Measurements from ENCODE around the gene RGL1.

RGL1 gene

GRCh38 chr1:183882335-183883167 lies 77.6 kb downstream of the RGL1 start:
- H3K4me2 ChIP-seq (ENCODE audit: low read depth, low read length), result no peak overlapping the region
- H3K27me3 ChIP-seq (replicated peaks; ENCODE audit: insufficient read depth, low read length), result no peaks in the 10 kb centered on the region
- no peaks in the 10 kb centered on the region for H3K9me3 ChIP-seq (replicated peaks; ENCODE audit: insufficient read depth, low read length)
- H3K27ac ChIP-seq (ENCODE audit: low read length), result no peak overlapping the region
- no peak overlapping the region for H2AFZ ChIP-seq (ENCODE audit: low read length)
- H3K9ac ChIP-seq (ENCODE audit: low read length), result no peak overlapping the region
- no peaks in the 10 kb centered on the region for H4K20me1 ChIP-seq (ENCODE audit: insufficient read depth, low read length)
- no peak for TF ChIP-seq EZH2 (optimal IDR thresholded peaks at IDR 0.05; ENCODE audit: low read depth, low read length)
- TF ChIP-seq, protein P1, sequence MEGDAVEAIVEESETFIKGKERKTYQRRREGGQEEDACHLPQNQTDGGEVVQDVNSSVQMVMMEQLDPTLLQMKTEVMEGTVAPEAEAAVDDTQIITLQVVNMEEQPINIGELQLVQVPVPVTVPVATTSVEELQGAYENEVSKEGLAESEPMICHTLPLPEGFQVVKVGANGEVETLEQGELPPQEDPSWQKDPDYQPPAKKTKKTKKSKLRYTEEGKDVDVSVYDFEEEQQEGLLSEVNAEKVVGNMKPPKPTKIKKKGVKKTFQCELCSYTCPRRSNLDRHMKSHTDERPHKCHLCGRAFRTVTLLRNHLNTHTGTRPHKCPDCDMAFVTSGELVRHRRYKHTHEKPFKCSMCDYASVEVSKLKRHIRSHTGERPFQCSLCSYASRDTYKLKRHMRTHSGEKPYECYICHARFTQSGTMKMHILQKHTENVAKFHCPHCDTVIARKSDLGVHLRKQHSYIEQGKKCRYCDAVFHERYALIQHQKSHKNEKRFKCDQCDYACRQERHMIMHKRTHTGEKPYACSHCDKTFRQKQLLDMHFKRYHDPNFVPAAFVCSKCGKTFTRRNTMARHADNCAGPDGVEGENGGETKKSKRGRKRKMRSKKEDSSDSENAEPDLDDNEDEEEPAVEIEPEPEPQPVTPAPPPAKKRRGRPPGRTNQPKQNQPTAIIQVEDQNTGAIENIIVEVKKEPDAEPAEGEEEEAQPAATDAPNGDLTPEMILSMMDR (IDR thresholded peaks at IDR 0.05; ENCODE audit: low read length), result no peak
- no peak for TF ChIP-seq EZH2phosphoT487 (IDR thresholded peaks at IDR 0.05; ENCODE audit: low read length)
- no peaks in the 10 kb centered on the region for H3K9me2 ChIP-seq (replicated peaks; ENCODE audit: insufficient read depth, low read length)
- H3K4me3 ChIP-seq (ENCODE audit: low read length), result no peak overlapping the region
- H3K79me2 ChIP-seq (ENCODE audit: low read length), result no peaks in the 10 kb centered on the region
- DNase-seq, result no peak
- H3K4me1 ChIP-seq (ENCODE audit: low read length), result peaks cover 14% of the 10 kb centered on the region
- H3K36me3 ChIP-seq (replicated peaks; ENCODE audit: insufficient read depth, low read length), result no peaks in the 10 kb centered on the region
- H3F3A ChIP-seq (ENCODE audit: insufficient read depth, low read length), result 0 out of 2 replicates have a peak, but pooled peaks cover under 1% of the 10 kb centered on the region

DNA sequence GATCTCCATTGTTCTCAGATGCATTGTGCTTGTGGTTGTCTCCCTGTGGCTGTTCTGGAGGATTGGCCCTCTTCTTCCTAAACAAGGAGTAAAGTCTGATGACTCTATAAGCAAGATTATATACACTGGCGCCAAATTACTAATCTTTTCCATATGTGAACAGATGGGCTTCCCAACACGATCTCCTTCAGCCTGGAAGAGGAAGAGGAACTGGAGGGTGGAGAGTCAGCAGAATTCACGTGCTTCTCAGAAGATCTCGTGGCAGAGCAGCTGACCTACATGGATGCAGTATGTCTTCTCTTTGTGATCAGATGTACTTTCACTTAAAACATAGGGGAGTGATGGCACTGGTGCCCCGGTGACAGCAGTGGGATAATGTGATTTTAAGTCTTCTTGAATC lies 78.7 kb downstream of the RGL1 start:
- Histone ChIP-seq H3F3A (ENCODE audit: insufficient read depth, low read length) (peaks cover 6% of the 10 kb centered on the region; the same call in 1 of the 2 replicates), H3K27ac (ENCODE audit: low read length) (no peak overlapping the region), H3K9me3 (replicated peaks; ENCODE audit: insufficient read depth, low read length) (no peaks in the 10 kb centered on the region), H3K4me1 (ENCODE audit: low read length) (peaks cover 23% of the 10 kb centered on the region), H3K79me2 (ENCODE audit: low read length) (no peaks in the 10 kb centered on the region), H3K9me2 (replicated peaks; ENCODE audit: insufficient read depth, low read length) (no peaks in the 10 kb centered on the region), H3K4me3 (ENCODE audit: low read length) (no peak overlapping the region), H2AFZ (ENCODE audit: low read length) (no peak overlapping the region), H3K27me3 (replicated peaks; ENCODE audit: insufficient read depth, low read length) (no peaks in the 10 kb centered on the region), H3K36me3 (replicated peaks; ENCODE audit: insufficient read depth, low read length) (no peaks in the 10 kb centered on the region), H3K4me2 (ENCODE audit: low read depth, low read length) (no peak overlapping the region), H3K9ac (ENCODE audit: low read length) (no peak overlapping the region), H4K20me1 (ENCODE audit: insufficient read depth, low read length) (no peaks in the 10 kb centered on the region)
- DNase-seq, result no peak
- no peak for TF ChIP-seq EZH2phosphoT487 (IDR thresholded peaks at IDR 0.05; ENCODE audit: low read length)
- TF ChIP-seq, protein P1 (IDR thresholded peaks at IDR 0.05; ENCODE audit: low read length), result no peak
- TF ChIP-seq EZH2 (optimal IDR thresholded peaks at IDR 0.05; ENCODE audit: low read depth, low read length), result no peak

DNA sequence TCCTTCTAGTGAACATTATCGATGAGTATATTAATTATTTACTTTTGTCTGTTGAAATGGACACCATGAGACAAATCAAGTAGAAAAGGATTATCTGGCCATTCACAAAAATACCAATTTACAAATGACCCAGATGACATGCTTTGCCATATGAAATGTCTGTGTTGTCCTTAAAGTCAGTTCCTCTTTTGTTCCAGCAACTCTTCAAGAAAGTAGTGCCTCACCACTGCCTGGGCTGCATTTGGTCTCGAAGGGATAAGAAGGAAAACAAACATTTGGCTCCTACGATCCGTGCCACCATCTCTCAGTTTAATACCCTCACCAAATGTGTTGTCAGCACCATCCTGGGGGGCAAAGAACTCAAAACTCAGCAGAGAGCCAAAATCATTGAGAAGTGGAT lies 79.6 kb downstream of the RGL1 start:
- no peaks in the 10 kb centered on the region for H4K20me1 ChIP-seq (ENCODE audit: insufficient read depth, low read length)
- TF ChIP-seq EZH2phosphoT487 (IDR thresholded peaks at IDR 0.05; ENCODE audit: low read length), result no peak
- TF ChIP-seq, protein P1 (IDR thresholded peaks at IDR 0.05; ENCODE audit: low read length), result no peak
- TF ChIP-seq EZH2 (optimal IDR thresholded peaks at IDR 0.05; ENCODE audit: low read depth, low read length), result no peak
- no peak overlapping the region for H3K9ac ChIP-seq (ENCODE audit: low read length)
- H3F3A ChIP-seq (ENCODE audit: insufficient read depth, low read length), result peaks cover 6% of the 10 kb centered on the region; the same call in 1 of the 2 replicates
- H3K4me3 ChIP-seq (ENCODE audit: low read length), result no peak overlapping the region
- peak; percentile 4 for DNase-seq
- no peak overlapping the region for H3K4me2 ChIP-seq (ENCODE audit: low read depth, low read length)
- no peaks in the 10 kb centered on the region for H3K9me3 ChIP-seq (replicated peaks; ENCODE audit: insufficient read depth, low read length)
- no peaks in the 10 kb centered on the region for H3K27me3 ChIP-seq (replicated peaks; ENCODE audit: insufficient read depth, low read length)
- no peaks in the 10 kb centered on the region for H3K36me3 ChIP-seq (replicated peaks; ENCODE audit: insufficient read depth, low read length)
- peaks cover 23% of the 10 kb centered on the region for H3K4me1 ChIP-seq (ENCODE audit: low read length)
- no peaks in the 10 kb centered on the region for H3K79me2 ChIP-seq (ENCODE audit: low read length)
- H2AFZ ChIP-seq (ENCODE audit: low read length), result no peak overlapping the region
- H3K27ac ChIP-seq (ENCODE audit: low read length), result no peak overlapping the region
- H3K9me2 ChIP-seq (replicated peaks; ENCODE audit: insufficient read depth, low read length), result no peaks in the 10 kb centered on the region

Measured in MM.1S (cell line).